ENCODE results near the gene CFAP74. TPM values are rescaled to one million over a fixed set of nuclear protein-coding genes. Genes with fewer than 3 reads are reported as not detected.

The CFAP74 gene
- total RNA-seq, 1 donor = not detected

DNA sequence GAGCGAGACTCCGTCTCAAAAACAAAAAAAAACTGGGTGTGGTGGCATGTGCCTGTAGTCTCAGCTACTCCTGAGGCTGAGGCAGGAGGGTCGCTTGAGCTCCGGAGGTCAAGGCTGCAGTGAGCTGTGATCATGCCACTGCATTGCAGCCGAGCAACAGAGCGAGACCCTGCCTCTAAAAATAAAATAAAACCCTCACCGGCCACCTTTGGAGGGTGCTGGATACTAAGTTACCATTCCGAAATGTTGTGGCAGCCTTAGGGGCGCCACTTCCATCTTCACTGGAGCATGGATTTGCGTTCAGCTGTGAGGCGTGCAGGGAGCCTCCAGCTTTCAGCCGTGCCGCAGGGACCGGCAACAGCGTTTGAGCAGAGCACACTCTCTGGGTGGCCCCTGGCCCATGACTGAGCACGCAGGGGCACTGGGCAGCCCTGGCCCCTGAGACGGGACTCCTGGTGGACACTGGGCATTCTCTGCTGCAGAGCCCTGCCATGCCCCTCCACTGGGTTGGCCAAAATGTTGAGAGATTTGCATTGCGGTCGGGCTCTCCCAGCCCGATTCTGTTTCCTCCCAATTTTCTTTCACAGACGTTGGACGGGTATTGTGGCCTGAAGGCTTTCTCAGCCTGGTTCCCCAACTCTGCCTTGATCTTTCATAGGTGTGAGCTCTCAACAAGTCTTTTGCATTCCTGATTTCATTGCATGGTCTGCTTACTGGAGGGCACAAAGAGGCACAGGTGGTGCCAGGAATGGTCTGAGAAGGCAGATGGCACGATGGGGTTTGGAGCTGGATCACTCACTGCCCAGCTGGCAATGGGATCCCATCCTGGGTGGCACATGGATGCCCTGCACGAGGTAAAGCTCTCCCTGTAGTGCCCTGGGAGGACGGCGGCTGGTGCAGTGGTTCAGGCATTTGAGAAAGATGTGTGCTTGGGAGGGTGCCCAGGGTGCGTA lies 5.8 kb upstream of the CFAP74 start:
- DNase-seq (ENCODE audit: low read depth) = no peak
- TF ChIP-seq, protein P1, sequence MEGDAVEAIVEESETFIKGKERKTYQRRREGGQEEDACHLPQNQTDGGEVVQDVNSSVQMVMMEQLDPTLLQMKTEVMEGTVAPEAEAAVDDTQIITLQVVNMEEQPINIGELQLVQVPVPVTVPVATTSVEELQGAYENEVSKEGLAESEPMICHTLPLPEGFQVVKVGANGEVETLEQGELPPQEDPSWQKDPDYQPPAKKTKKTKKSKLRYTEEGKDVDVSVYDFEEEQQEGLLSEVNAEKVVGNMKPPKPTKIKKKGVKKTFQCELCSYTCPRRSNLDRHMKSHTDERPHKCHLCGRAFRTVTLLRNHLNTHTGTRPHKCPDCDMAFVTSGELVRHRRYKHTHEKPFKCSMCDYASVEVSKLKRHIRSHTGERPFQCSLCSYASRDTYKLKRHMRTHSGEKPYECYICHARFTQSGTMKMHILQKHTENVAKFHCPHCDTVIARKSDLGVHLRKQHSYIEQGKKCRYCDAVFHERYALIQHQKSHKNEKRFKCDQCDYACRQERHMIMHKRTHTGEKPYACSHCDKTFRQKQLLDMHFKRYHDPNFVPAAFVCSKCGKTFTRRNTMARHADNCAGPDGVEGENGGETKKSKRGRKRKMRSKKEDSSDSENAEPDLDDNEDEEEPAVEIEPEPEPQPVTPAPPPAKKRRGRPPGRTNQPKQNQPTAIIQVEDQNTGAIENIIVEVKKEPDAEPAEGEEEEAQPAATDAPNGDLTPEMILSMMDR (IDR thresholded peaks at IDR 0.05; ENCODE audit: insufficient read depth, low read length) = no peak
- H3K4me3 ChIP-seq (ENCODE audit: low read depth, low read length) = no peak overlapping the region

DNA sequence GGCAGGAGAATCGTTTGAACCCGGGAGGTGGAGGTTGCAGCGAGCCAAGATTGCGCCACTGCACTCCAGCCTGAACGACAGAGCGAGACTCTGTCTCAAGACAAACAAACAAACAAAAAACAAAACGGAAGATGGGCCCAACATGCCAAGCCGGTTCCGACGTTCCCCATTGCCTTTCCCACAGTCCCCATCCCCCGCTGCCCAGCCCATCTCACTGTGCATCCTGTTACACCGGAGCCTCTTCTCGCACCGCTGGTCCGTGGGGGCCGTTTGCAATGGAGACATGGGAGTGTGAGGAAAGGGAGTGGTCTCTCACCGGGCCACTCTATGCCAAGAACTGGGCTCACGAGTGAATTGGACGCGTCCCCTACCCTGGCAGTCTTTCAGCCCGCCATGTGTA lies 1.3 kb upstream of the CFAP74 start:
- DNase-seq (ENCODE audit: low read depth) = no peak
- TF ChIP-seq, protein P1 (IDR thresholded peaks at IDR 0.05; ENCODE audit: insufficient read depth, low read length) = no peak

DNA sequence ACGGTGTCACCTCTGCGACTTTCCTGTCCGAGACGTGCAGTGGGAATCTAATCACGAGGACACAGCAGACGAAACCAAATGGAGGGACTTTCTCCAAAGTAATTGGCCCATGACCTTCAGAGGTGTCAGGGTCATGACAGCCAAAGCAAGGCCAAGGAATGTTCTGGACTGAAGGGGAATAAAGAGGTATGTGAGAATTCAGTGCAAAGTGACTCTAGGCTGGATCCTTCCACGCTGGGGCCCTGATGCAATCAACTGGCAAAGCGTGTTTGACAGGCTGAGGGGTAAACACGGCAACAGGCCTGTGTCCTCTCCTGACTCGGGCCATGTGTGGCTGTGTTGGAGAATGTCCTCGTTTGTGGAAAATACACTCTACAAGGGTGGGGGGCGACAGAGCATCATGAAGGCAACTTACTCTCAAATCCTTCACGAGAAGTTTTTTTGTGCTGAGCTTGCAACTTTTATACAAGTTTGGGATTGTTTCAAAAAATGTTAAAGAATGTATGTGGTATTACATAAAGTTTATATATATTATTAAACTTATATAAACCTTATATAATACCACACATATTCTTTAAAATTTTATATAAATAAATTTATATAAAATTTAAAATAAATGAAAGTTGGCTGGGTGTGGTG lies 1.7 kb downstream of the CFAP74 start:
- DNase-seq (ENCODE audit: low read depth) = no peak
- no peak overlapping the region for H3K4me3 ChIP-seq (ENCODE audit: low read depth, low read length)
- TF ChIP-seq, protein P1 (IDR thresholded peaks at IDR 0.05; ENCODE audit: insufficient read depth, low read length) = no peak

More for the DNA sequence above, 1.3 kb upstream of the CFAP74 start:
- no peak overlapping the region for H3K4me3 ChIP-seq (ENCODE audit: low read depth, low read length)

DNA sequence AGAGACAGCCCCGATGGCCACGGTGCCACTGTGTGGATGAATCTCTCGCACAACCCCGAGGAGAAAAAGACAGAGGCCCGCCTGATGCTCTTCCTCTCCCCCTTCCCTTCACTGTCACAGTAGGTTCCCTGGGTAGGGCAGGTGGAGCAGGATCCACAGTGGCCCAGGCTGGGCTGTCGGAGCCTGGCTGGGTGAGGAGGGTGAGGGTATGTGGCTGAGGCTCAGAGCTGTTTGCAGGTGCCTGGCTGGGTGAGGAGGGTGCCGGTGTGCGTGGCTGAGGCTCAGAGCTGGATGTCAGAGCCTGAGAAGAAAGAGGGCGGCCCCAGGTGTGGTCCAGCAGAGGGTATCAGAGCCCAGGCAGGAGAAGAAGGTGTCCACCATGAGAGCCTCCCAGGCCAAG lies 2.7 kb downstream of the CFAP74 start:
- no peak for DNase-seq (ENCODE audit: low read depth)
- TF ChIP-seq, protein P1 (IDR thresholded peaks at IDR 0.05; ENCODE audit: insufficient read depth, low read length) = no peak
- H3K4me3 ChIP-seq (ENCODE audit: low read depth, low read length) = no peak overlapping the region

DNA sequence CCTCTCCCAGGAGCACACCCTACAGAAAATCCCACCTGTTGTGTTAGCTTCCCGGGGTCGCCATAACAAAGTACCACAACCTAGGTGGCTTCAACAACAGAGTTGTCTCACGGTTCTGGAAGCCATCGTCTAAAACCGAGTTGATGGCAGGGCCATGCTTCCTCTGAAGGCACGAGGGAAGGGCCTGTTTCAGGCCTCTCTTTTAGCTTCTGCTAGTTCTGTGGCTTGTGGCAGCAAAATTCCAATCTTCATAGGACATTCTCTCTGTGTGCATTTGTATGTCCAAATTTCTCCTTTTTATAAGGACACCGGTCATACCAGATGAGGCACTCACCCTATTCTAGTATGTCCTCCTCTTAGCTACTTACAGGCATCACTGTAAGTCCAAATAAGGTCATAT lies 3.2 kb downstream of the CFAP74 start:
- TF ChIP-seq, protein P1 (IDR thresholded peaks at IDR 0.05; ENCODE audit: insufficient read depth, low read length) = no peak
- no peak overlapping the region for H3K4me3 ChIP-seq (ENCODE audit: low read depth, low read length)
- no peak for DNase-seq (ENCODE audit: low read depth)

DNA sequence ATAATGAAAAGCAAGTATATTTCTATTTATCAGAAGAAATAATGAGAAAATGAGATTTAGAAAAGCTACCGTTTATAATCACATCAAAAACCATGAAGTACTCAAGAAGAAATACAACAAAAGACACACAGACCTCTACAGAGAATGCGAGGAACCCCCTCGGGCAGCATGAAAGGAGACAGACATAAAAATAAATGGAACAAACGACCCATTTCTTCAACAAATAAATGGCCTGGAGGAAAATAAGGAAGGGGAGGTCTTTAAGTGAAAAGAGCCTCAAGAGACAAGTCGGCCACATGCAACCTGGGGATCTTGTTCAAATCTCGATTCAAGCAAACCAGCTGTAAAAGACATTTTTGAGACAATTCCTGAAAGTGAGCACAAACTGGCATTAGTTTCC lies 6.0 kb downstream of the CFAP74 start:
- no peak for DNase-seq (ENCODE audit: low read depth)
- TF ChIP-seq, protein P1 (IDR thresholded peaks at IDR 0.05; ENCODE audit: insufficient read depth, low read length) = no peak
- H3K4me3 ChIP-seq (ENCODE audit: low read depth, low read length) = no peak overlapping the region
